OCI-M2 (cell line): ENCODE results near the gene PROK1.
"Not testable (repeated sequence)": the region's sequence is repeated elsewhere in the genome, so short reads cannot be mapped to it uniquely, and the experiment has no call there.

ENCODE experiments used
- DNase-seq: peaks from one replicate; lab custom pipeline; 2025; ENCODE audit not compliant: unreplicated experiment; lab: John Stamatoyannopoulos, UW

The PROK1 gene, protein sequence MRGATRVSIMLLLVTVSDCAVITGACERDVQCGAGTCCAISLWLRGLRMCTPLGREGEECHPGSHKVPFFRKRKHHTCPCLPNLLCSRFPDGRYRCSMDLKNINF

DNA sequence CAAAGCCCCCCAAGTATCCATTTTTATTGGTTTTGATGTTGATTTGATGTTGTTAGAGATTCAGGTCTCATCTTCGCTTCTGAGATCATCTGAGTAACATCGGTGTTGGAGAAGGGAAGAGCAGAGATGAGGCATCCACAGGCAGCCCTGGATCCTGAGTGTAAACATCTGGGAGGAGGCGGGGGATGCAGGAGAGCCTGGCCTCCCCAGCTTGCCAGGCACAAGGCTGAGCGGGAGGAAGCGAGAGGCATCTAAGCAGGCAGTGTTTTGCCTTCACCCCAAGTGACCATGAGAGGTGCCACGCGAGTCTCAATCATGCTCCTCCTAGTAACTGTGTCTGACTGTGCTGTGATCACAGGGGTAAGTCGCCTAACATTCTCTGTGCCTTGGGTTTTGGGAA lies at the start of gene PROK1:
Gene PROK1 (plus strand): TSS at position 221 of the 400 bp plus-strand sequence. CDS start 68 bp downstream, at position 289.
- DNase-seq = no peak

DNA sequence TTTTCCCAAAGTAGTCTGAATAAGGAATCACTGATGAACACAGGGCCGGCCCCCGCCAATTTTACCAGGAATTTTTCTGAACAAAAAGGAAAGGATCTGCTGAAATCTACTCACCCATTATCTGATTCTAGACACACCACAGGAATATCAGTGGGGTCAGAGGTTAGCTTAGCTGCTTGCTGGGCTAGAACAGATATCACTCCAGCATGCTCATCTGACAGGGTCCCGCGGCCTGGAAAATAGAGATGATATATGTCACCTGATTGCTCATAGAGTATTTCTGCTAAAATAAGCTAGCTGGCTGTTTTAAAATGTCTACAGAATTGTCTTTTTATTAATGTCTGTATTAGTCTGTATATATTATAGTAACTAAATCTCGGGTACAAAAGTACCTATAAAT lies 47.1 kb upstream of the PROK1 start:
- no peak for DNase-seq

DNA sequence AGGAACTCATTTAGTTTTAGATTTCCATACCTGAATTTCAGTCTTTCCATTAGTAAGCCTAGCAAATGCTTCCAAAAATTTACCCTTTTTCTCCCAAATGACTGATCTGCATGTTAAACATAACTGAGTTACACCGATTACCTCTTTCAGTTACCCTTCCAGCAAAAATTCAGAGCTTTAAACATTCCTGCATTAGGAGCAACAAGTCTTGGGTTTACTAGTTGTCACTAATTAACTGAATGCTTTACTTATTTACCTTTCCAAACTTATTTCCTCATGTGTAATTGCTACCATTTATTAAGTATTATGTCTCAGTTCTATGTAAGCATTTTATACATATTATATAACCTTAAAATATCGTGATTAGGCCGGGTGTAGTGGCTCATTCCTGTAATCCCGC lies 46.5 kb upstream of the PROK1 start:
- no peak for DNase-seq

DNA sequence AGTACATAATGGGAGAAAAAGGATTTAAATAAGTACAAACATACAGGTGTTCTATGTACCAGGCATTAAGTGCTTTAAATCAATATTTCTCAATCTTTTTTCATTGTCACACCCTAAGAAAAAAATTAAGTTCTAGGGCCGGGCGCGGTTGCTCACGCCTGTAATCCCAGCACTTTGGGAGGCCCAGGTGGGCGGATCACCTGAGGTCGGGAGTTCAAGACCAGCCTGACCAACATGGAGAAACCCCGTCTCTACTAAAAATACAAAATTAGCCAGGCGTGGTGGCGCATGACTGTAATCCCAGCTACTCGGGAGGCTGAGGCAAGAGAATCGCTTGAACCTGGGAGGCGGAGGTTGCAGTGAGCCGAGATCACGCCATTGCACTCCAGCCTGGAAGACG lies 44.5 kb upstream of the PROK1 start:
- not testable (repeated sequence) for DNase-seq

DNA sequence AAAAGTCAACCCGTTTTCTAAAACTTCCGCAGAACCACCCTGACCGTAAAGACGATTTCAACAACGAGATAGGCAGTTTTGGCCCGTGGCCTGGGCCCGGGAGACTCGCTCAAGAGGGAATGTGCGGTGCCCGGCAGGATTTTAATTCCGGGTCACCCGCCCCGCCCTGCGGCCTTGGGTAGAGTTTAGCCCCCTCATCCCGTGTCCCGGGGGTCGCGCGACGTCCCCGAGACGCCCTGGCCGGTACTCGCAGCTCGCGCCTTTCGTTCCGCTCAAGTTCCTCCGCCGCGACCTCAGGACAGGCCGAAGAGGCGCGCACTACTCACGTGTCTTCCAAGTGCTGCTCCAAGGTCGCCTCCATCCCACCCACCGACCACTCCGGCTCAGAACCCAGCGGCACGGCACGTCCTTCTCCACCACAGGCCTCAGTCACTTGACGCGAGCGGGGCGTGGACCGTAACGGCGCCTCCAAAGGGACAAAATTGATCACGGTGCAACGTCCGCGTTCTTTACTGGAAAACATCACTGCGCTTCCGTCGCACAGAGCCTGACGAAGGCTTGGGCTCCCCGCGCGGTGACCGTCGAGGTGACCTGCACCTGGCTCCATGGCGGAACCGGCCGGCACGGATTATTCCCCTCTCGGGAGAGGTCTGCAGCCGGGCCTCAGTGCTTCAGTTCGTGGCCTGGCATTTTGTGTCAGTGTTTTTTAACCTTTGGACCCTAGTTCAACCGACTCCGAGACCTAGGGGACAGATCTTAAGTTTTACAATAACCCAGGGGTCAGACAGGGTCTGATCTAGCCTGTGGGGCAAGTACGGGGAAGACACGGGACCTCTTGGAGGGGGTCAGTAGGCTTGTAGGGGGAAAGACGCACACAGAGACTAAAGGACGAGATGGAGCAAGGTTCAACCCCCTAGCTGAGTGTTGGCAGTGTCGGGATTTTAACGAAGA lies 43.4 kb upstream of the PROK1 start, which contains the start of gene LAMTOR5:
Gene LAMTOR5 (minus strand): TSS at position 435 of the 951 bp plus-strand sequence. CDS start 74 bp downstream, at position 361.
- DNase-seq = peak; percentile 33

DNA sequence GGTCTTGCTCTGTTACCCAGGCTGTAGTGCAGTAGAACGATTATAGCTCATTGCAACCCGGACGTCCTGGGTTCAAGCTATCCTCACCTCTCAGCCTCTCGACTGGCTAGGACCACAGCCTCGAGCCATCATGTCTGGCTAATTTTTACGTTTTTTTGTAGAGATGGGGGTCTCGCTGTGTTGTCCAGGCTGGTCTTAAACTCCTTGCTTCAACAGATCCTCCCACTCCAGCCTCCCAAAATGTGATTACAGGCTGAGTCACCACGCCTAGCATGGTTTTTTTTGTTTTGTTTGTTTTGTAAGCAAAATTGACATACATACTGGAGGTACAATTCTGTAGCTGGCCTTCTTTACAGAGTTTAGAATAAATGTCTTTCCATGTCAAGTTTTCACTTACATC lies 42.5 kb upstream of the PROK1 start:
- DNase-seq = no peak

DNA sequence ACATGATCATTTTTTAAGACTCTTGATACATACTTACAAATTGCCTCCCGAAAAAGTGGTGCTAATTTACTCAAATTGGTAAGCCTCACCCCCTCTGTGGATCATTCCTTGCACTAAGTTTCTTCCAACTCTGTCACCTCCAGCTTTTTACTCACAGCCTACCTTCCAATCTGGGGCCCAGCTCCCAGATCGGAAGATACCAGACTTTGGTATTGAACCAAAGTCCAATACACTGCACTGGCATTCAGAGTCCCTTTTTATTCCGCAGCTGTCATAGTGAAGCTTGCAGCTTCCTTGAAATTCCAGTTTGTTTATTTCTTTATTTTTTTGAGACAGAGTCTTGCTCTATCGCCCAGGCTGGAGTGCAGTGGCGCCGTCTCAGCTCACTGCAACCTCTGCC lies 41.6 kb upstream of the PROK1 start:
- DNase-seq = no peak

DNA sequence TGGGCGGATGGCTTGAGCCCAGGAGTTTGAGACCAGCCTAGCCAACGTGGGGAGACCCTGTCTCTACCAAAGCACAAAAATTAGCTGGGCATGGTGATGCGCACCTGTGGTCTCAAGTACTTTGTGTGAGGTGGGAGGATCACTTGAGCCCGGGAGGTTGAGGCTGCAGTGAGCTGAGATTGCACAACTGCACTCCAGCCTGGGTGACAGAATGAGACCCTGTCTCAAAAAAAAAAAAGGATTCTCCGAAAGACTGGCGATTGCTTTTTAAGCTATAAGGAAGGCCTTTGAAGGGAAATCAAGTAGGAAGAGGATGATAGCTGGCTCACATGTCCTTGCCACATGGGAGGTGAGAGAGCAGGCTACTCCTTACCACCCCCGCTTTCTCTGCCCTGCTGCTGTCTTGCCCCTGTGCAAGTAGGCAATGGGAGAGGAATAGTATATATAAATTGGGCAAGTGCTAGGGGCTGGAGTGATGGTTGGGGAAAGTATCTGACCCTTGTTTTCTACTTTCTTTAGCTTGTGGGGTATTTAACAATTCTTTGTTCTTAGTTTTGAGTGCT lies 39.7 kb upstream of the PROK1 start:
- no peak for DNase-seq

DNA sequence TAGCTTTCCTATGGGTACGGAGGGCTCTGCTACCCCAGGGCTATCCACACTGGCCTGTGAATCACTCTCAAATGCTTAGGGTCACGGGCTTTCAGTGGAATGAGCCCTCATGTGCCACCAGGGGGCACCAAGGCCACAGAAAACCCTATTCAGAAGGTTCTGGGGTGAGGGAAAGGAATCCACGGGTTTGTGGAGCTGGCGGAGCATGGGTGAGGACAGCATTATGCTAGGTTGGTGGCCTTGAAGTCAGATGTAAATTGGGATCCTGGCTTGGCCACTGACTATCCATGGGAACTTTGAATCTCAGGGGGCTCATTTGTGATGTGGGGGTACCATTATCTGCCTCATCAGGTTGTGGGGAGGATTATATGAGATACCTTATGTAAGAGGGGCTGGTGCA lies 38.4 kb upstream of the PROK1 start:
- DNase-seq = peak; percentile 52

DNA sequence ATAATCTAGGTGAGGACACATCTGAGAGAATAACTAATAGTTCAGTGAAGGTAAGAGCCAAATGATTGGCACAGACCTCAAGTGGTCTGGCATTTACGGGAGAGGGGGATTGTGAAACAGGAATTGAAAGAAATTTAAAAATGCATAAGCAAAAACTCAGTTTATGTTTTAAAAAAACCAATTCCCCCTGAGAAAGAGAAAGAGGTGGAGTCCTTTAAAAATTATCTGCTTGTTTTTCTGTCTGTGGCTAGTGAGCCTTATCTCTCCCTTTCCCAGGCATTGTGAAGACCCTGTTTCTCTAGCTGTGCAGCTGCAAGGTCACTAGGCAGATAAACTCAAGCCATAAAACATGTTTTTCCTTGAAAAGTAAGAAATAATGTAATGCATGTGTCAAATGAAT lies 37.9 kb upstream of the PROK1 start:
- DNase-seq = not testable (repeated sequence)

DNA sequence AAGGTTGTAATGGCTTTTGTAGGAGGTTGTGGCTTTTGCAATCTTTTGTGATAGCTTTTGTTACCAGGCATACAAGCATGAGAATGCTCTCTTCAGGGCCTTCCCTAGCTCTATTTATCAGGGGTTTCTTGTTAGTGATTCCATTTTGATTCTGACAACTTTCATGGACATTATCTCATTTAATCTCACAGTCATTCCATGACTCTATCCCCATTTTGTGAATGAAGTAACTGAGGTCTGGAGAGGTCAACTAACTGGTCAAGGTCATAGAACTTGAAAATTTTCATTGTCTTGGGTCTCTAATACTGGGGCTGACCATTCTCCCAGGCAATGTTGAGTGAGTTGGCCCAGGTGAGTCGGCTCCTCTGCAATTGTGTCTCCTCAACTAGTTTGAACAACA lies 32.2 kb upstream of the PROK1 start:
- DNase-seq = no peak

DNA sequence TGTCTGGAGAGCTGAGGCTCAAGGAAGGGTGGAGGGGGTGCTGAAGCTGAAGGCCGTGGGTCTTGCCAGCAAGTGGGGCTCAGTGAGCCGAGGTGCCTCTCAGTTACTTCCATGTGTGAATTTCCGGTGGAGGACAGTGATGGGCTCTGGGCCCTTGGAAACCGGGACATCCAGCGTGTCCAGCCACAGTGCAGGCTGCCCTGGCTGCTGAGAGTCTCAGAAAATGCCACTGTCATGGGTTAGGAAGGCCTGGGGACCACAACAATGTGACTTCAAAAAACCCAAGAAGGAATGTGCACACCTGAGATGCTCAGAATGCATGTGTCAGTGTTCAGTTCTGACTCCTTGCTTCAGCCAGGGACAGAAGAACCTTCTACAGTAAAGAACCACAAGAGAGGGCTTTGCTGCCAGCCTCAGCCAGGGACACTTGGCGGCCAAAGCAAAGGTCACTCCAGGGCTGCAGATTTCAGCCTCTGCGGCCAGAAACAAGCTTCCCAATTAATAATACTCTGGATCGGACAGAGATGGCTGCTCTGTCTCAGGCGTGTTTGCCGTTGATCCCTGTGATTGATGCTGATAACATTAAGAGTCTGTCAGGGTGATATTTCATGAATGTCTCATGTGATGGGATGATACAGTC lies 30.8 kb upstream of the PROK1 start:
- no peak for DNase-seq

DNA sequence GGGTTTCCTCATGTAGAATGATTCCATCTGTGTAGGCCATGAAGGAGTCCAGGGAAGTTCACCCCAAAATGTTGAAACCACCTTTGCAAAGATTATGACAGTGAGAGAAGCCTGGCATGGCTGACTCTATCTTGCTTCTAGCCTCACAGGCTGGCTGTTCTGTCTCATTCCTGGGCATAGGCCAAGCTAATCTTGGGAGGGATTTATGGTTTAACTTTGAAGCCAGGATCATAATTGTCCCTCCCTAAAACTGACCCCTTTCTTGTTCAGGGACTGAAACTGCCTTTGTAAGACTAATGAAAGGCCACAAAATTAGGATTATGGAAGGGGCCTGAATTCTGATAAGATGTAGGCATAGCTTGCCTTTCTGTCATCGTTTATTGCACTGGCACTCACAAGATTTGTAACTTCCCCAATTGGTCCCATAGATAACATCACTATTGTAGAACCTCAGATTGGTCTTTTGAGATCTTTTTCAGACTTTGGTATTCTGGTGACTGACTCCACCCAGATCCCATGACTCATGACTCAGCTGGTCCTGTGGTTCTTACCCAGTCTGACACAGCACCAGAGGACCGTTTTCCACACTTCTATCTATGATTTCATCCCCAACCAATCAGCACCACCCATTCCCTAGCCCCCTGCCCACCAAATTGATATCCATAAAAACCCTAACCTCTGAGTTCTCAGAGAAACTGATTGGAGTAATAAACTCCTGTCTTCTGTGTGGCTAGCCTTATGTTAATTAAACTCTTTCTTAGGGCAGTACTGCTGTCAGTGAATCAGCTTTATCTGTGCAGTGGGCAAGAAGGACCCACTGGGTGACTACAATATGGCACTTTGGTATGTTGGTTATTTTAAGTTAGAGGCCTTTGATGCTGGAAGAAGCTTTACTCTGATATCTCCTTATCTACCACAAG lies 29.8 kb upstream of the PROK1 start:
- no peak for DNase-seq

DNA sequence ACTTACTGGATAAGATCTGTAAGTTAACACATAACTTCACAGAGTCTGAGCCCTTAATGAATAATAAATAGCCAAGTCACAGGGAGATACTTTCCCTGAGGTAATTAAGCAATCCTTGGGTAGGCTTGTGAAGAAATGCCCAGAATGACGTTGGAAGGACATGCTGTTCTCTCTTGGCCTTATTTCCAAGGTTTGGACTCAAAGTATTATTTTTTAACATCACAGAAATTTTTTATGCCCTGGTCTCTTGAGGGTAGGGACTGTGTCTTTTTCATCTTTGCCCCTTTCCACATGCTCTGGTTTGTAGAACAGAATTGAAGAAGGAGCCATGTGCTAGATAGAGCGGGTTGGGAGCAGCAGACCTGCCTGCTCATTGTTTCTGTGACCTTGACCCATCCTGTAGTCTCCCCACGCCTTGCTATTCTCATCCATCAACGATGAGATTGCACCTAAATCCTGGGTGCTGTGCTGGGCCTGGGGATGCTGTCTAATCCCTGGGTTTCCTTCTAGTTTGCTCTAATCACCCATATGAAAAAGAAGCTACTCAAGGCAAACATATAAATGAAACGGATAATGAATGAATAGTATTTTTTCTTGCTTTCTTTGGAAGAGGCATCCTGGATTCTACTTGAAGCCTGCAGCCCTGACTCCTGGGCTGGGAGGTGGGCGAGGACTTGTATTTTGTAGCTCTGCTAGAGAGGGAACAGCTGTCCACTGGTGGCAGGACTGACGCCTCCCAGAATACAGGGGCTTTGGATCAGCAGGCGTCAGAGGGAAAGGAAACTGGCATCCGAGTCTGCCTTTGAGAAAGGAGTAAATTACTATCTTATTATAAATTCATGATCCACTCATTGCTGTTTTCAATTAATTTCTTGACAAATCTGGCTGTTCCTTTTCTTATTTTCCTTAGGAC lies 26.0 kb upstream of the PROK1 start:
- DNase-seq = no peak

DNA sequence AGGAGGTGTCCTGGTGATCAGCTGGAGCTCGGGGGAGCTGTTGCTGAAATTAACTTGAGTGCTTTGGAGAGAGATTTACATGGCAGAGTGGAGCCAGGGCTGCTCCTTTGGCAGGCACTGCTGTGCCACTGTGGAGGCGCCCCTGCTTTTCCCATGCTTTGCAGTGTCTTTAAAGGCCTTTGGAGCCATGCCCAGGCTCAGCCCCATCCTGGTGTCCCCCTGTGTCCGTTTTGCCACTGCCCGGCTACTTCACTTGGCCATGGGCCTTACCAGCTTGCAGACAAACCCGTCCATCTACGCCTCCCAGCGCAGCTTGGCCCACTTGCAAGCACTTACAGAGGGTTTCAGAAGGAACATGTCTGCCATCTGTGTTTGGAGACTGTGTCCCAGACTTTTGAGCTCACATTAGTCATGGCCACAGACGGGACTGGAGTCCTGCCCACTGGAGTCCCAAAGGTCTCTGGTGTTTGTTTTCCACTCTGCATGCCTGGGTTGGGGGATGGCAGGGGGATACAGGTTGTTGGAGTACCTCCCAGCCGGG lies 25.3 kb upstream of the PROK1 start:
- DNase-seq = no peak

DNA sequence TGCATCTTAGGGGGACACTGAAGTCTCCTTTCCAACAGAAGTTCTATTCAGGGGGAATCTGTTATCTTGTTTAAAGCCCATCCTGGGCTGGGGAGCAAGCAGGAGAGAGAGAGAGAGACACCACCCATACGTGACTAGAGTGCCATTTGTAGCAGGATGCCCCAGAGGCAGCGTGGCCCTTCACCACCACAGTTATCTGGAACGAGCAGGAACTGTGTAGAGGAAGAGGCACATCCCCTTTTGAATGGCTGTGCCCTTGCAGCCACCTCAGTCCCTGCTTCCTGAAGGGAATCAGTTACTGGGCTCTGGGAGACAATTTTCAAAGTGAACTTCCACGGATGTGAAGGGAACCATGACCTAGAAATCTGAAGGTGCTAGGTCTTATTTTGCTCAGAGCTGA lies 24.1 kb upstream of the PROK1 start:
- DNase-seq = no peak

DNA sequence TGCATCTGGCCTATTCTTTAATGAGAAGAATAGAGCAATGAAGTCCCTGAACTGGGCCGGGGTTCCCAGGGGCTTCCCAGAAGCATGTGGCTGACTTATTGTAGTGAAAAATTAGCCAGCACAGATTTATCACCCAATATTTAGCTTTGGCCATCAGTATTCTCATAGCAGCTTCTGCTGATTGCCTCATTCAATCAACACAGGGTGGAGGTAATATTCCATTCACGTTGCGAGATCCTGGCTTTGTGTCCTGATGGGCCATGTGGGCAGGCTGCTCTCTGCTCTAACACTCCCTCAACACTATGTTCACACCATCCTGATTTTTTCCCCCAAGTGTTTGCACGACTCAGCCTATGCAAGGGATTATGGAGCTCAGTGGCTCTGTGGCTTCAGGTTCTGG lies 22.0 kb upstream of the PROK1 start:
- DNase-seq = no peak

DNA sequence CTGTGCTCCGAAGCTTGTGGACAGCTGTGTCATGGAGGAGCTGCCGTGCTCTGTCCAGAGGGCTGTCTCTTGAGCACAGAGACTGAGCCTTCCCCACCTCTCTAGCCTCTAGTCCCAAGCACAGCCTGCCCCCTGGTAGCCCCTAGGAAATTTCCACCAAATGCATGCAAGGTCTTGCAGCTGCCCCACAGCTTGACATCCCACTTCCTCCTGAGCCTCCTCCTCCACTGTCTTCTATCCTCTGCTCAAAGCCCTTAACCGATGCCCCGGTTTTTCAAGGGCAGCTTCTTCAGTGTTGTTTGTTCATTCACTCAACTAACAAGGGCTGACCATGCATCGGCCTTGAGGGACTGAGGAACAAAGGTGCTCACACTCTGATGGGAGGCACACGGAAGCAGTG lies 20.6 kb upstream of the PROK1 start:
- DNase-seq = no peak

DNA sequence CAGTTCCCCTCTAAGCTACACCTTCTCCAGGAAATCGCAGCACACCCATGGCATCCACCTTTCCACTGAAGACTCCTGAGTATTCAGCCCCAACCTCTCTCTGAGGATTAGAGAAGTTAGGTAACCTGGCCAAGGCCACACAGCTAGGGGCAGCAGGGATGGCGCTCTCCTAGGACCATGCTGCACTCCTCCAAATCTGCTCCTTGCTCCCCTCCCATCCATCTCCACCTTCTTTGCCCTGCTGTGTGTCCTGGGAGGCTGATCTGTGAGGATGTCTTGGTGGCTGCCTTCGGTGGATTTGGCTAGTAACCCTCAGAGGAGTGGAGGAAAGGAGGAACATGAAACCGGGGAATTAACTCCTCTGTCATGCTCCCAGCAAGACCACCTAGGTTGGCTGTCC lies 20.0 kb upstream of the PROK1 start:
- DNase-seq = no peak
